Measurements from ENCODE around the gene CCDC177. TPM values are rescaled to one million over a fixed set of nuclear protein-coding genes. Genes with fewer than 3 reads are reported as not detected.

The CCDC177 gene
- total RNA-seq, 2 experiments from 2014 or later, result not detected

GRCh38 chr14:69554500-69554899, 20.2 kb downstream of the CCDC177 start:
- ChIA-PET CTCF (ENCODE audit: unreplicated experiment) (no interaction called here), POLR2A (interaction anchor here (0.7 kb wide), 1 partner anchor 10 kb away, joined by 3 read pairs; no protein-coding TSS in a partner anchor)
- no peaks in the 10 kb centered on the region for H3K36me3 ChIP-seq (ENCODE audit: insufficient read depth, low read length)
- H3K4me2 ChIP-seq (ENCODE audit: low read length), result no peak overlapping the region
- no peaks in the 10 kb centered on the region for H4K20me1 ChIP-seq (ENCODE audit: insufficient read depth, low read length)
- H3K9me3 ChIP-seq (ENCODE audit: low read length), result no peaks in the 10 kb centered on the region
- no peaks in the 10 kb centered on the region for H3K79me2 ChIP-seq (ENCODE audit: insufficient read depth, low read depth, low read length)
- BruUV-seq (replicated peaks), result no TSS peak
- no peak for DNase-seq (ENCODE audit: low spot score)
- H3K4me1 ChIP-seq (ENCODE audit: insufficient read depth, low read length, poor library complexity, severe bottlenecking), result no peaks in the 10 kb centered on the region
- H3K9me2 ChIP-seq (ENCODE audit: insufficient read depth, low read length), result no peaks in the 10 kb centered on the region
- no peak overlapping the region for H3K27ac ChIP-seq (ENCODE audit: low read depth, low read length, poor library complexity, severe bottlenecking)
- no peak overlapping the region for H2AFZ ChIP-seq (ENCODE audit: low read length)
- intact Hi-C loops (cut with micrococcal nuclease; ENCODE audit: unreplicated experiment), result no loop called here
- TF ChIP-seq CTCF (conservative IDR thresholded peaks at IDR 0.05; ENCODE audit: low read length), result no peak
- no peak for TF ChIP-seq EZH2phosphoT487 (IDR thresholded peaks at IDR 0.05; ENCODE audit: borderline replicate concordance, low read depth, low read length)
- H3K4me3 ChIP-seq (ENCODE audit: low read depth, low read length, poor library complexity, severe bottlenecking), result no peak overlapping the region

DNA sequence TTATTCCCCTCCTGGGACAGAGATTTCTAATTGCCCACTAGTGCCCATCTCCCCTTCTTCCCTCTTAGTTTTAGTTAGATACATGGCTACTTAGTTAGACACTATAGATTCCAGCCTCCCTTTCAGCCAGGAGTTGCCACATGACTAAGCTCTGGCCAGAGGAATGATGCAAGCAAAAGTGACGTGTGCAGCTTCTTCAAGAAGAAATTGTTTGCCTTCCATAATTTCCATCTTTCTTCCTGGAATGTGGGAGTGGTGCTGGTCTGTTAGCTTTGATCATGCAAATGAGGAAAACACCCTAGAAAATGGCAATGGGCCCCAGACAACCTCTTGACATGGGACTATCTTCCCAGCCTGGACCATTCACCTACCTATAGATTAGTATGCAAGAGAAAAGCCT, 21.4 kb downstream of the CCDC177 start:
- H3K9me3 ChIP-seq (ENCODE audit: low read length), result no peaks in the 10 kb centered on the region
- H3K4me1 ChIP-seq (ENCODE audit: insufficient read depth, low read length, poor library complexity, severe bottlenecking), result no peaks in the 10 kb centered on the region
- intact Hi-C loops (cut with micrococcal nuclease; ENCODE audit: unreplicated experiment), result no loop called here
- DNase-seq (ENCODE audit: low spot score), result no peak
- no peak overlapping the region for H3K4me2 ChIP-seq (ENCODE audit: low read length)
- no peaks in the 10 kb centered on the region for H4K20me1 ChIP-seq (ENCODE audit: insufficient read depth, low read length)
- H3K79me2 ChIP-seq (ENCODE audit: insufficient read depth, low read depth, low read length), result no peaks in the 10 kb centered on the region
- CTCF ChIA-PET (ENCODE audit: unreplicated experiment), result no interaction called here
- no peak overlapping the region for H2AFZ ChIP-seq (ENCODE audit: low read length)
- no peak overlapping the region for H3K27ac ChIP-seq (ENCODE audit: low read depth, low read length, poor library complexity, severe bottlenecking)
- no peak overlapping the region for H3K4me3 ChIP-seq (ENCODE audit: low read depth, low read length, poor library complexity, severe bottlenecking)
- TF ChIP-seq EZH2phosphoT487 (IDR thresholded peaks at IDR 0.05; ENCODE audit: borderline replicate concordance, low read depth, low read length) (no peak), CTCF (conservative IDR thresholded peaks at IDR 0.05; ENCODE audit: low read length) (no peak)
- POLR2A ChIA-PET, result no interaction called here
- no peaks in the 10 kb centered on the region for H3K9me2 ChIP-seq (ENCODE audit: insufficient read depth, low read length)
- BruUV-seq (replicated peaks), result no TSS peak
- H3K36me3 ChIP-seq (ENCODE audit: insufficient read depth, low read length), result no peaks in the 10 kb centered on the region

DNA sequence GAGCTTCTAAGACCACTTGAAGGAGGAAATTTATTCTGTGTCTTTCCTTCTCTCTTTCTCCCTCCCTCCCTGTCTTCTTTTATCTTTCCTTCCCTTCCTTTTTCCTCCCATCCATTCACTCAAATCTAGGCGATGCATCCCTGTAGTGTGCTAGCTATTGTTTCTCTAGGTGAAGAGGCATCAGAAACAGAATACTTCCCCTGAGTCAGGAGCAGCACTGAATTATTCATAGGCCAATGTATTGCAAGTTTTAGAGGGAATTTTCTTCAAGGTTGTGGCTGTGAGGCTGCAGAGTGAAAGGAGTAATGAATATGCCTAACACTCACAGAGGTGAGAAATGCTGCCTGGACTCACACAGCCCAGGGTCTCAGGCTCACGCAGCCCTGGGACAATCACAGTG, 23.2 kb downstream of the CCDC177 start:
- Histone ChIP-seq H3K79me2 (ENCODE audit: insufficient read depth, low read depth, low read length) (no peaks in the 10 kb centered on the region), H2AFZ (ENCODE audit: low read length) (no peak overlapping the region), H3K36me3 (ENCODE audit: insufficient read depth, low read length) (no peaks in the 10 kb centered on the region), H3K9me3 (ENCODE audit: low read length) (no peaks in the 10 kb centered on the region), H3K4me2 (ENCODE audit: low read length) (no peak overlapping the region), H3K4me3 (ENCODE audit: low read depth, low read length, poor library complexity, severe bottlenecking) (no peak overlapping the region), H3K4me1 (ENCODE audit: insufficient read depth, low read length, poor library complexity, severe bottlenecking) (no peaks in the 10 kb centered on the region), H3K9me2 (ENCODE audit: insufficient read depth, low read length) (no peaks in the 10 kb centered on the region), H3K27ac (ENCODE audit: low read depth, low read length, poor library complexity, severe bottlenecking) (no peak overlapping the region), H4K20me1 (ENCODE audit: insufficient read depth, low read length) (no peaks in the 10 kb centered on the region)
- ChIA-PET POLR2A (interaction anchor here (0.7 to 1.0 kb wide), 2 partner anchors 14 to 231 kb away, joined by 3 to 4 read pairs; no protein-coding TSS in a partner anchor), CTCF (ENCODE audit: unreplicated experiment) (no interaction called here)
- BruUV-seq (replicated peaks), result no TSS peak
- intact Hi-C loops (cut with micrococcal nuclease; ENCODE audit: unreplicated experiment), result no loop called here
- DNase-seq (ENCODE audit: low spot score), result no peak
- TF ChIP-seq CTCF (conservative IDR thresholded peaks at IDR 0.05; ENCODE audit: low read length) (no peak), EZH2phosphoT487 (IDR thresholded peaks at IDR 0.05; ENCODE audit: borderline replicate concordance, low read depth, low read length) (no peak)
